Common myeloid progenitor, CD34-positive (primary cell): ENCODE results near the gene DIS3L2.

ENCODE experiments used
- CTCF ChIA-PET: fragments of 350-600 bp; sonication (Branson Sonifier 250); formaldehyde crosslinking; loops from one replicate; lab custom pipeline; 2021; ENCODE audit warnings: antibody characterized with exemption; lab: Charles Lee
- POLR2A ChIA-PET: fragments of 350-600 bp; sonication (Branson Sonifier 250); formaldehyde crosslinking; loops from one replicate; lab custom pipeline; 2021; ENCODE audit warnings: antibody characterized with exemption; lab: Charles Lee
- DNase-seq, 3 donors: peaks; one replicate each; pipeline versions ENCODE4 v3.0.0 to v3.0.0-alpha.2; 2013
- H3K27ac ChIP-seq, 2 experiments: 1 replicate in 1 of 2; 2 replicates in 1 of 2; pipeline ENCODE4 v1.7.0; 2013; ENCODE audit warnings: inconsistent platforms in 2 of 2, low read length in 2 of 2, mild to moderate bottlenecking in 2 of 2, low read depth in 1 of 2, moderate library complexity in 1 of 2; ENCODE audit not compliant: severe bottlenecking in 2 of 2, insufficient read depth in 1 of 2, poor library complexity in 1 of 2
- H3K27me3 ChIP-seq, 5 experiments: replicated peaks in 2 of 5; 1 replicate in 3 of 5; 2 replicates in 2 of 5; pipeline versions ENCODE4 v1.6.1 to v1.7.0; 2013; ENCODE audit warnings: low read length in 4 of 5, mild to moderate bottlenecking in 2 of 5, moderate library complexity in 2 of 5, inconsistent platforms in 1 of 5; ENCODE audit not compliant: insufficient read depth in 5 of 5, control insufficient read depth in 4 of 5
- H3K36me3 ChIP-seq, 4 experiments: 1 replicate in 2 of 4; 2 replicates in 2 of 4; pipeline versions ENCODE4 v1.6.1 to v1.7.0; 2013; ENCODE audit warnings: low read length in 3 of 4, control low read depth in 1 of 4, mild to moderate bottlenecking in 1 of 4; ENCODE audit not compliant: control insufficient read depth in 4 of 4, insufficient read depth in 4 of 4
- H3K4me1 ChIP-seq, 4 experiments: 1 replicate in 3 of 4; 2 replicates in 1 of 4; pipeline versions ENCODE4 v1.6.1 to v1.7.1; 2013; ENCODE audit warnings: low read length in 3 of 4, mild to moderate bottlenecking in 3 of 4, control low read depth in 1 of 4, inconsistent platforms in 1 of 4, moderate library complexity in 1 of 4; ENCODE audit not compliant: control insufficient read depth in 4 of 4, insufficient read depth in 4 of 4; ENCODE audit errors: control extremely low read depth in 1 of 4
- H3K4me3 ChIP-seq, 7 experiments: 1 replicate in 4 of 7; 2 replicates in 3 of 7; pipeline versions ENCODE4 v1.5.1 to v1.7.0; 2013; ENCODE audit warnings: mild to moderate bottlenecking in 7 of 7, low read length in 6 of 7, moderate library complexity in 6 of 7, inconsistent platforms in 2 of 7, low read depth in 2 of 7, control low read depth in 1 of 7; ENCODE audit not compliant: insufficient read depth in 4 of 7, control insufficient read depth in 1 of 7; ENCODE audit errors: extremely low read depth in 1 of 7
- H3K9me3 ChIP-seq, 5 experiments: 1 replicate in 4 of 5; 2 replicates in 1 of 5; pipeline versions ENCODE4 v1.6.1 to v1.7.1; 2013; ENCODE audit warnings: low read length in 4 of 5, mild to moderate bottlenecking in 2 of 5, inconsistent platforms in 1 of 5, low read depth in 1 of 5, moderate library complexity in 1 of 5; ENCODE audit not compliant: control insufficient read depth in 4 of 5, insufficient read depth in 2 of 5; ENCODE audit errors: control extremely low read depth in 1 of 5
- WGBS: methylation state at CpG from one replicate; pipeline ENCODE4 v1.1.5; 2013; ENCODE audit not compliant: insufficient coverage; 5-methylcytosine and 5-hydroxymethylcytosine counted together

The DIS3L2 gene

GRCh38 chr2:232137356-232138147, 176.0 kb downstream of the DIS3L2 start:
- 0% methylated on average over 2 of the region's 3 CpGs for WGBS
- no peak overlapping the region for H3K4me3 ChIP-seq
- no peak overlapping the region for H3K27ac ChIP-seq
- peaks cover 0 to 6% (median 5%) of the 10 kb centered on the region in 4 experiments for H3K36me3 ChIP-seq
- peak; percentile 40 to 87 (median 74) for DNase-seq
- no peaks in the 10 kb centered on the region for H3K9me3 ChIP-seq
- peaks cover 0 to 2% (median 0%) of the 10 kb centered on the region in 5 experiments for H3K27me3 ChIP-seq
- POLR2A ChIA-PET: interaction anchor here (0.6 kb wide), 1 partner anchor 249 kb away, joined by 3 read pairs; no protein-coding TSS in a partner anchor
- CTCF ChIA-PET: interaction anchor here (0.7 to 6.5 kb wide), 7 partner anchors 19 to 236 kb away, joined by 3 to 75 read pairs (median 5); partner anchors contain the start of gene NPPC
- H3K4me1 ChIP-seq: peaks cover 12 to 48% (median 27%) of the 10 kb centered on the region in 4 experiments

- peaks cover 12 to 48% (median 27%) of the 10 kb centered on the region in 4 experiments for H3K4me1 ChIP-seq
- H3K27ac ChIP-seq: no peak overlapping the region
- 78% methylated on average over 2 of the region's 5 CpGs for WGBS
- H3K9me3 ChIP-seq: no peaks in the 10 kb centered on the region
- DNase-seq: no peak
- POLR2A ChIA-PET: no interaction called here
- H3K4me3 ChIP-seq: no peak overlapping the region
- H3K36me3 ChIP-seq: no peaks in the 10 kb centered on the region
- peaks cover 0 to 2% (median 0%) of the 10 kb centered on the region in 5 experiments for H3K27me3 ChIP-seq
- CTCF ChIA-PET: interaction anchor here (1.2 to 6.5 kb wide), 5 partner anchors 23 to 237 kb away, joined by 3 to 75 read pairs (median 5); partner anchors contain the start of gene NPPC
Observed at GRCh38 chr2:232138441-232138840, 176.9 kb downstream of the DIS3L2 start.

- POLR2A ChIA-PET: no interaction called here
- Histone ChIP-seq H3K36me3 (no peaks in the 10 kb centered on the region), H3K27ac (no peak overlapping the region), H3K4me3 (no peak overlapping the region), H3K4me1 (peaks cover 12 to 48% (median 27%) of the 10 kb centered on the region in 4 experiments), H3K9me3 (no peaks in the 10 kb centered on the region), H3K27me3 (peaks cover 0 to 2% (median 0%) of the 10 kb centered on the region in 5 experiments)
- 85% methylated on average over 2 of the region's 4 CpGs for WGBS
- DNase-seq: peak in 2 of 3 donors; percentile 51 to 58
- CTCF ChIA-PET: interaction anchor here (1.2 to 6.5 kb wide), 8 partner anchors 22 to 238 kb away, joined by 3 to 75 read pairs (median 6); partner anchors contain the start of gene NPPC
Observed at GRCh38 chr2:232139171-232139594, 177.7 kb downstream of the DIS3L2 start.

- peaks cover 12 to 48% (median 27%) of the 10 kb centered on the region in 4 experiments for H3K4me1 ChIP-seq
- POLR2A ChIA-PET: no interaction called here
- no peak overlapping the region for H3K4me3 ChIP-seq
- no peaks in the 10 kb centered on the region for H3K9me3 ChIP-seq
- H3K36me3 ChIP-seq: peaks cover 0 to 3% (median 0%) of the 10 kb centered on the region in 4 experiments
- WGBS: 93% methylated on average over 2 of the region's 2 CpGs
- peaks cover 0 to 2% (median 0%) of the 10 kb centered on the region in 5 experiments for H3K27me3 ChIP-seq
- H3K27ac ChIP-seq: no peak overlapping the region
- DNase-seq: no peak
- CTCF ChIA-PET: interaction anchor here (1.0 to 6.5 kb wide), 12 partner anchors 9 to 239 kb away, joined by 3 to 75 read pairs (median 5); partner anchors contain the start of gene NPPC
Observed at GRCh38 chr2:232139786-232140562, 178.5 kb downstream of the DIS3L2 start.

GRCh38 chr2:232141591-232141990, 180.1 kb downstream of the DIS3L2 start:
- CTCF ChIA-PET: interaction anchor here (1.0 to 6.5 kb wide), 16 partner anchors 12 to 345 kb away, joined by 3 to 75 read pairs (median 6); partner anchors contain the start of gene NPPC
- POLR2A ChIA-PET: no interaction called here
- peaks cover 9 to 32% (median 17%) of the 10 kb centered on the region in 4 experiments for H3K4me1 ChIP-seq
- no peak overlapping the region for H3K4me3 ChIP-seq
- H3K36me3 ChIP-seq: peaks cover 0 to 3% (median 0%) of the 10 kb centered on the region in 4 experiments
- no peaks in the 10 kb centered on the region for H3K9me3 ChIP-seq
- peaks cover 0 to 2% (median 0%) of the 10 kb centered on the region in 5 experiments for H3K27me3 ChIP-seq
- 88% methylated on average over 1 of the region's 1 CpG for WGBS
- H3K27ac ChIP-seq: no peak overlapping the region
- DNase-seq: no peak

GRCh38 chr2:232142049-232142448, 180.5 kb downstream of the DIS3L2 start:
- Histone ChIP-seq H3K9me3 (no peaks in the 10 kb centered on the region), H3K27ac (no peak overlapping the region), H3K4me1 (peaks cover 9 to 28% (median 16%) of the 10 kb centered on the region in 4 experiments), H3K4me3 (no peak overlapping the region), H3K36me3 (peaks cover 0 to 3% (median 0%) of the 10 kb centered on the region in 4 experiments), H3K27me3 (peaks cover 0 to 2% (median 0%) of the 10 kb centered on the region in 5 experiments)
- 43% methylated on average over 2 of the region's 3 CpGs for WGBS
- DNase-seq: peak; percentile 46 to 59 (median 58)
- POLR2A ChIA-PET: no interaction called here
- CTCF ChIA-PET: interaction anchor here (0.7 to 6.5 kb wide), 19 partner anchors 13 to 241 kb away, joined by 3 to 75 read pairs (median 4); partner anchors contain the start of gene NPPC
